Nephron (organoid): ENCODE results near the gene TNF.
A peak's percentile ranks its signal among the peaks of the same experiment; 100 is the strongest.

Experiments
- H3K27ac Mint-ChIP-seq, 3 experiments: 2 replicates each; pipeline ENCODE4 v1.8.0; 2020; ENCODE audit warnings: mixed read lengths in 3 of 3, mild to moderate bottlenecking in 2 of 3, moderate library complexity in 1 of 3
- H3K27me3 Mint-ChIP-seq: 2 replicates; pipeline ENCODE4 v1.8.0; 2021; ENCODE audit warnings: low read depth, mild to moderate bottlenecking, moderate library complexity, mixed read lengths
- H3K36me3 Mint-ChIP-seq: 2 replicates; pipeline ENCODE4 v1.8.0; 2020; ENCODE audit warnings: low read depth, mixed read lengths
- H3K4me1 Mint-ChIP-seq: 2 replicates; pipeline ENCODE4 v1.8.0; 2020; ENCODE audit warnings: mixed read lengths
- H3K4me3 Mint-ChIP-seq, 3 experiments: 2 replicates each; pipeline ENCODE4 v1.8.0; 2020; ENCODE audit warnings: mild to moderate bottlenecking in 3 of 3, mixed read lengths in 3 of 3, moderate library complexity in 2 of 3
- H3K9me3 Mint-ChIP-seq: 2 replicates; pipeline ENCODE4 v1.8.0; 2020; ENCODE audit warnings: mixed read lengths
- TF ChIP-seq, protein P1 (sequence below), 3 experiments: fragments of 200-600 bp; sonication (generic); IDR thresholded peaks; one replicate each; pipeline ENCODE4 v1.5.0; 2021; ENCODE audit warnings: antibody characterized with exemption in 3 of 3; ENCODE audit not compliant: unreplicated experiment in 3 of 3

TNF gene

DNA sequence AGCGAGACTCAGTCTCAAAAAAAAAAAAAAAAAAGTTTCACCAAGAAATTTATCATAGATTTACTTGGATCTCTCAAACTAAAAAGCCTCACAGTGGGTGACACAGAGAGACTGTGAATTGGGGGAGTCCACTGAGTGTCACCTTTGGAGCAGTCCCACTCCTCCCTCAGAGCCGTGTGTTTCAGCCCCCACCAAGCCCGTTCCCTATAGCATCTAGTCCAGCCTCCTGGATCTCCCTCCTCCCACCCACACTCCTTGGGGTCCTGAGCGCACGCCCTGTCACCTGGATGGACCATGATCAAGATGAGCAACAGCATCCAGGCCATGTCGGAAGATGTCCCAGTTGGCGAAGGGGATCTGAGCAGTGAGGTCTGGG, 17.0 kb downstream of the TNF start:
- H3K9me3 Mint-ChIP-seq, result no peaks in the 10 kb centered on the region
- no peaks in the 10 kb centered on the region for H3K36me3 Mint-ChIP-seq
- H3K4me1 Mint-ChIP-seq, result peaks cover 7% of the 10 kb centered on the region
- H3K4me3 Mint-ChIP-seq, result no peak overlapping the region
- TF ChIP-seq, protein P1, sequence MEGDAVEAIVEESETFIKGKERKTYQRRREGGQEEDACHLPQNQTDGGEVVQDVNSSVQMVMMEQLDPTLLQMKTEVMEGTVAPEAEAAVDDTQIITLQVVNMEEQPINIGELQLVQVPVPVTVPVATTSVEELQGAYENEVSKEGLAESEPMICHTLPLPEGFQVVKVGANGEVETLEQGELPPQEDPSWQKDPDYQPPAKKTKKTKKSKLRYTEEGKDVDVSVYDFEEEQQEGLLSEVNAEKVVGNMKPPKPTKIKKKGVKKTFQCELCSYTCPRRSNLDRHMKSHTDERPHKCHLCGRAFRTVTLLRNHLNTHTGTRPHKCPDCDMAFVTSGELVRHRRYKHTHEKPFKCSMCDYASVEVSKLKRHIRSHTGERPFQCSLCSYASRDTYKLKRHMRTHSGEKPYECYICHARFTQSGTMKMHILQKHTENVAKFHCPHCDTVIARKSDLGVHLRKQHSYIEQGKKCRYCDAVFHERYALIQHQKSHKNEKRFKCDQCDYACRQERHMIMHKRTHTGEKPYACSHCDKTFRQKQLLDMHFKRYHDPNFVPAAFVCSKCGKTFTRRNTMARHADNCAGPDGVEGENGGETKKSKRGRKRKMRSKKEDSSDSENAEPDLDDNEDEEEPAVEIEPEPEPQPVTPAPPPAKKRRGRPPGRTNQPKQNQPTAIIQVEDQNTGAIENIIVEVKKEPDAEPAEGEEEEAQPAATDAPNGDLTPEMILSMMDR (IDR thresholded peaks at IDR 0.05; ENCODE audit: unreplicated experiment in 3 of 3), result no peak
- H3K27me3 Mint-ChIP-seq, result peaks cover 12% of the 10 kb centered on the region
- no peak overlapping the region for H3K27ac Mint-ChIP-seq

DNA sequence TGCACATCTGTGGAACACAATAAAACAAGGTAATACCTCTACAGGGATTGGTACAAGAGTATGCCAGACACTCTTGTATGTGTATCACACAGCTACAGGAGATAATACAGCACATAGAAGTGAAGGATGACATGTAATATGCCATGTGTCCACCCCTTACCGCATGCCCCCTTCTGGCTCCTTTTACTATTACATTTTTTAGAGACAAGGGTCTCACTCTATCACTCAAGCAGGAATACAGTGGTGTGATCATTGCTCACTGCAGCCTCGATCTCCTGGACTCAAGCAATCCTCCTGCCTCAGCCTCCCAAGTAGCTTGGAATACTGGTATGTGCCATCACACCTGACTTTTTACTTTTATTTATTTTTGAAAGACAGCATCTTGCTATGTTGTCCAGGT, 21.6 kb downstream of the TNF start:
- peaks cover 12% of the 10 kb centered on the region for H3K27me3 Mint-ChIP-seq
- H3K4me1 Mint-ChIP-seq, result no peaks in the 10 kb centered on the region
- H3K9me3 Mint-ChIP-seq, result no peaks in the 10 kb centered on the region
- no peaks in the 10 kb centered on the region for H3K36me3 Mint-ChIP-seq
- H3K4me3 Mint-ChIP-seq, result no peak overlapping the region
- TF ChIP-seq, protein P1 (IDR thresholded peaks at IDR 0.05; ENCODE audit: unreplicated experiment in 3 of 3), result peak; percentile 19 to 44 (median 25)
- H3K27ac Mint-ChIP-seq, result no peak overlapping the region

DNA sequence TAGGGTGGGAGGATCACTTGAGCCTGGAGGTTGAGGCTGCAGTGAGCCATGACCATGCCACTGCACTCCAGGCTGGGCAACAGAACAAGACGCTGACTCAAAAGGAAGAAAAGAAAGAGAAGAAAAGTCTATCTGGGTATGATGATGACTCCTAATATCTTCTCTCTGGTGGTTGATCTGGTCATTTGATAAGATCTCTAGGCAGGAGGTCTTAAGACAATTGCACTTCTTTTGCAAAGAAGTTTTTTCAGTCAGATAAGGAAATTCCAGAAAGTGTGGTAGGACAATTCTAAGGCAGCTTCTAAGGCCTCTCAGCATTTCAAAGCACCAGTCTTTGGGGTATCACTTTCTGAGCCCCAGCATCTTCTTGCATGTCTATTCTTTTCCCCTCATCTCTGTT, 32.0 kb downstream of the TNF start:
- Mint-ChIP-seq H3K27me3 (no peaks in the 10 kb centered on the region), H3K27ac (no peak overlapping the region), H3K4me3 (no peak overlapping the region), H3K36me3 (no peaks in the 10 kb centered on the region), H3K4me1 (peaks cover 15% of the 10 kb centered on the region), H3K9me3 (no peaks in the 10 kb centered on the region)
- TF ChIP-seq, protein P1 (IDR thresholded peaks at IDR 0.05; ENCODE audit: unreplicated experiment in 3 of 3), result no peak

GRCh38 chr6:31609519-31610406, 34.4 kb downstream of the TNF start:
- H3K9me3 Mint-ChIP-seq, result no peaks in the 10 kb centered on the region
- H3K4me3 Mint-ChIP-seq, result no peak overlapping the region
- H3K36me3 Mint-ChIP-seq, result no peaks in the 10 kb centered on the region
- H3K27ac Mint-ChIP-seq, result peak overlapping the region; percentile 64 to 87 (median 83)
- H3K4me1 Mint-ChIP-seq, result peaks cover 17% of the 10 kb centered on the region
- no peaks in the 10 kb centered on the region for H3K27me3 Mint-ChIP-seq
- TF ChIP-seq, protein P1 (IDR thresholded peaks at IDR 0.05; ENCODE audit: unreplicated experiment in 3 of 3), result no peak

DNA sequence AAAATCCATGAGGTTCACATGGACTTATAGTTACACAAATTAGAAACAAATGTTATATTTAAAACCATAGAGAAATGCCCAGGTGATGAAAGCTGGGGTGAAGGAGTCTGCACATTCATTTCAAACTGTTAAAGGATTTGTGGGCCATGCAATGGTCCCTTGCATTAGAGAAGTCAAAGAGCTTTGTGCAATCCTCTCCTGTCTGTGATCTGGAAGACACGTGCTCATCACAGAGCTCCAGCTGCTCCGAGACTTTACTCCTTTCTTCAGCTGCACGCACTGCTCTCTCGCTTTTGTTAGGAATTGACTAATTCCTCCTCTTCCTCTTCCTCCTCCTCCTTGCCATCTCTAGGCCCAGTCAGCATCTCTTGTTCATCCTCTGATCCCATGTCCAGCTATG, 35.6 kb downstream of the TNF start:
- no peaks in the 10 kb centered on the region for H3K36me3 Mint-ChIP-seq
- TF ChIP-seq, protein P1 (IDR thresholded peaks at IDR 0.05; ENCODE audit: unreplicated experiment in 3 of 3), result no peak
- H3K27ac Mint-ChIP-seq, result peak overlapping the region; percentile 5 to 24 (median 12)
- H3K9me3 Mint-ChIP-seq, result no peaks in the 10 kb centered on the region
- peaks cover 21% of the 10 kb centered on the region for H3K4me1 Mint-ChIP-seq
- H3K27me3 Mint-ChIP-seq, result no peaks in the 10 kb centered on the region
- no peak overlapping the region for H3K4me3 Mint-ChIP-seq
